Measurements from ENCODE around the gene PAFAH2. TPM values are rescaled to one million over a fixed set of nuclear protein-coding genes. Genes with fewer than 3 reads are reported as not detected.

The PAFAH2 gene
- total and polyA plus RNA-seq, 2 of the 13 experiments (the other 11 are each of a cell fraction or from before 2014, with no cell fraction given), result 6.9 to 9.4 TPM

DNA sequence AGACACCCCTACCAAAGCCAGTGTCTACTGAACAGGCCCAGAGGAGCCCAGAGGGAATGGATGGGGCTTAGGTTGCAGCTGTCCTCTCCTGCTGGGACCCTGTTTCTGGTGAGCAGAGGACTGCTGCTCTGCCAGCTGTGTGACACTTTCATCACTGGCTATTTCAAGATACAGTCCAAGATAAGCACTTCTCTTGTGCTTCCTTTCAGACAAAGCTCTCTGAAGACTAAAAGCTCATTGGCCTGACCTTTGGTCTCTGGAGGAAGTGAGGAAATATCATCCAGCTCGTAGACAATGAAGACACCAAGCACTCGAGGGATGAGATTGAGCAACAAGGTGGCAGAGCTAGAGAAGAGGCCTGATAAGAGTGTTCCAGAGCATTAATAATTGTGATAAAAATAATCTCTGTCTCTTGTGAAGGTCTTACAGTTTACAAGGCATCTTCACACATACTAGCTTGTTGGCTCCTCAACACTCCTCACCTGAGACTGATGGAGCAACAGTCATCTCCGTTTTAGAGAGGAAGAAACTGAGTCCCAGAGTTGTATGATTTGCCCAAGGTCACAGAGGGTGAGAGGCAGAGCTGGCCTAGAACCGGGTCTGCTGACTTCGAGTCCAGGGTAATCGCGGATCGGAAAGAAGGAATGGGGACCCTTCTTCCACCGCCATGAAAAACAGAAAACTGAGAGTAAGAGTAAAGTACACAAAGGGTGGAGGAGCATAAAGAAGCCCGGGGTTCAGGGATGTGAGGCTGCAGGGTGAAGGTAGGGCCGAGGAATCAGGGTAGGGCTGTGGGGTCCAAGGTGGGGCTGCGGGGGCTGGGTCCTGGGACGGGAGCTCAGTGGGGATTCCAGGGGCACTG, 666 bp downstream of the PAFAH2 start (continued):
- TF ChIP-seq, protein P1, sequence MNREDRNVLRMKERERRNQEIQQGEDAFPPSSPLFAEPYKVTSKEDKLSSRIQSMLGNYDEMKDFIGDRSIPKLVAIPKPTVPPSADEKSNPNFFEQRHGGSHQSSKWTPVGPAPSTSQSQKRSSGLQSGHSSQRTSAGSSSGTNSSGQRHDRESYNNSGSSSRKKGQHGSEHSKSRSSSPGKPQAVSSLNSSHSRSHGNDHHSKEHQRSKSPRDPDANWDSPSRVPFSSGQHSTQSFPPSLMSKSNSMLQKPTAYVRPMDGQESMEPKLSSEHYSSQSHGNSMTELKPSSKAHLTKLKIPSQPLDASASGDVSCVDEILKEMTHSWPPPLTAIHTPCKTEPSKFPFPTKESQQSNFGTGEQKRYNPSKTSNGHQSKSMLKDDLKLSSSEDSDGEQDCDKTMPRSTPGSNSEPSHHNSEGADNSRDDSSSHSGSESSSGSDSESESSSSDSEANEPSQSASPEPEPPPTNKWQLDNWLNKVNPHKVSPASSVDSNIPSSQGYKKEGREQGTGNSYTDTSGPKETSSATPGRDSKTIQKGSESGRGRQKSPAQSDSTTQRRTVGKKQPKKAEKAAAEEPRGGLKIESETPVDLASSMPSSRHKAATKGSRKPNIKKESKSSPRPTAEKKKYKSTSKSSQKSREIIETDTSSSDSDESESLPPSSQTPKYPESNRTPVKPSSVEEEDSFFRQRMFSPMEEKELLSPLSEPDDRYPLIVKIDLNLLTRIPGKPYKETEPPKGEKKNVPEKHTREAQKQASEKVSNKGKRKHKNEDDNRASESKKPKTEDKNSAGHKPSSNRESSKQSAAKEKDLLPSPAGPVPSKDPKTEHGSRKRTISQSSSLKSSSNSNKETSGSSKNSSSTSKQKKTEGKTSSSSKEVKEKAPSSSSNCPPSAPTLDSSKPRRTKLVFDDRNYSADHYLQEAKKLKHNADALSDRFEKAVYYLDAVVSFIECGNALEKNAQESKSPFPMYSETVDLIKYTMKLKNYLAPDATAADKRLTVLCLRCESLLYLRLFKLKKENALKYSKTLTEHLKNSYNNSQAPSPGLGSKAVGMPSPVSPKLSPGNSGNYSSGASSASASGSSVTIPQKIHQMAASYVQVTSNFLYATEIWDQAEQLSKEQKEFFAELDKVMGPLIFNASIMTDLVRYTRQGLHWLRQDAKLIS (CRISPR knock-in tag; IDR thresholded peaks at IDR 0.05), result no peak
- no peak for TF ChIP-seq HMGA1 (CRISPR knock-in tag; conservative IDR thresholded peaks at IDR 0.05)
- TF ChIP-seq BRCA1 (CRISPR knock-in tag; IDR thresholded peaks at IDR 0.05), result no peak
- no peak for TF ChIP-seq ZNF136 (CRISPR knock-in tag; IDR thresholded peaks at IDR 0.05; ENCODE audit: low read depth)
- no peak for TF ChIP-seq ZNF782 (CRISPR knock-in tag; IDR thresholded peaks at IDR 0.05; ENCODE audit: borderline replicate concordance)
- TF ChIP-seq SNAI1 (CRISPR knock-in tag; IDR thresholded peaks at IDR 0.05; ENCODE audit: borderline replicate concordance), result no peak
- TF ChIP-seq SIN3A (IDR thresholded peaks at IDR 0.05; ENCODE audit: borderline replicate concordance, low read depth, low read length), result no peak
- no peak for TF ChIP-seq SP1 (IDR thresholded peaks at IDR 0.05)
- TF ChIP-seq SP1 (CRISPR knock-in tag; IDR thresholded peaks at IDR 0.05), result no peak
- TF ChIP-seq ZSCAN31 (CRISPR knock-in tag; IDR thresholded peaks at IDR 0.05; ENCODE audit: low read depth), result no peak
- no peak for TF ChIP-seq ZNF569 (CRISPR knock-in tag; IDR thresholded peaks at IDR 0.05; ENCODE audit: borderline replicate concordance)
- no peak for TF ChIP-seq ZMYM2 (CRISPR knock-in tag; IDR thresholded peaks at IDR 0.05)
- TF ChIP-seq ZNF207 (IDR thresholded peaks at IDR 0.05; ENCODE audit: borderline replicate concordance), result no peak
- TF ChIP-seq HOXD1 (CRISPR knock-in tag; IDR thresholded peaks at IDR 0.05), result no peak
- TF ChIP-seq, protein P2, sequence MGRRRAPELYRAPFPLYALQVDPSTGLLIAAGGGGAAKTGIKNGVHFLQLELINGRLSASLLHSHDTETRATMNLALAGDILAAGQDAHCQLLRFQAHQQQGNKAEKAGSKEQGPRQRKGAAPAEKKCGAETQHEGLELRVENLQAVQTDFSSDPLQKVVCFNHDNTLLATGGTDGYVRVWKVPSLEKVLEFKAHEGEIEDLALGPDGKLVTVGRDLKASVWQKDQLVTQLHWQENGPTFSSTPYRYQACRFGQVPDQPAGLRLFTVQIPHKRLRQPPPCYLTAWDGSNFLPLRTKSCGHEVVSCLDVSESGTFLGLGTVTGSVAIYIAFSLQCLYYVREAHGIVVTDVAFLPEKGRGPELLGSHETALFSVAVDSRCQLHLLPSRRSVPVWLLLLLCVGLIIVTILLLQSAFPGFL (CRISPR knock-in tag; IDR thresholded peaks at IDR 0.05), result no peak
- no peak for TF ChIP-seq MBNL3 (CRISPR knock-in tag; conservative IDR thresholded peaks at IDR 0.05)
- no peak for TF ChIP-seq NPAS2 (CRISPR knock-in tag; IDR thresholded peaks at IDR 0.05; ENCODE audit: borderline replicate concordance)
- no peak for TF ChIP-seq ZNF607 (CRISPR knock-in tag; IDR thresholded peaks at IDR 0.05; ENCODE audit: borderline replicate concordance)
- no peak for TF ChIP-seq CBX2 (IDR thresholded peaks at IDR 0.05; ENCODE audit: low read depth, low read length)
- TF ChIP-seq CBX2 (CRISPR knock-in tag; IDR thresholded peaks at IDR 0.05; ENCODE audit: low read depth), result no peak
- TF ChIP-seq, protein P3, sequence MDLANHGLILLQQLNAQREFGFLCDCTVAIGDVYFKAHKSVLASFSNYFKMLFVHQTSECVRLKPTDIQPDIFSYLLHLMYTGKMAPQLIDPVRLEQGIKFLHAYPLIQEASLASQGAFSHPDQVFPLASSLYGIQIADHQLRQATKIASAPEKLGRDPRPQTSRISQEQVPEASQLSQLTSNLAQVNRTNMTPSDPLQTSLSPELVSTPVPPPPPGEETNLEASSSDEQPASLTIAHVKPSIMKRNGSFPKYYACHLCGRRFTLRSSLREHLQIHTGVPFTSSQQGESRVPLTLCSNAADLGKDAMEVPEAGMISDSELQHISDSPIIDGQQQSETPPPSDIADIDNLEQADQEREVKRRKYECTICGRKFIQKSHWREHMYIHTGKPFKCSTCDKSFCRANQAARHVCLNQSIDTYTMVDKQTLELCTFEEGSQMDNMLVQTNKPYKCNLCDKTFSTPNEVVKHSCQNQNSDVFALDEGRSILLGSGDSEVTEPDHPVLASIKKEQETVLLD (CRISPR knock-in tag; IDR thresholded peaks at IDR 0.05; ENCODE audit: low read depth), result no peak
- TF ChIP-seq, protein P4, sequence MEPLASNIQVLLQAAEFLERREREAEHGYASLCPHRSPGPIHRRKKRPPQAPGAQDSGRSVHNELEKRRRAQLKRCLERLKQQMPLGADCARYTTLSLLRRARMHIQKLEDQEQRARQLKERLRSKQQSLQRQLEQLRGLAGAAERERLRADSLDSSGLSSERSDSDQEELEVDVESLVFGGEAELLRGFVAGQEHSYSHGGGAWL (CRISPR knock-in tag; IDR thresholded peaks at IDR 0.05), result no peak
- TF ChIP-seq ZMAT3 (CRISPR knock-in tag; conservative IDR thresholded peaks at IDR 0.05), result no peak
- TF ChIP-seq TAF1 (CRISPR knock-in tag; IDR thresholded peaks at IDR 0.05), result no peak; the same call in 1 of the 2 replicates
- TF ChIP-seq TBP (CRISPR knock-in tag; IDR thresholded peaks at IDR 0.05), result no peak
